H1 (cell line): ENCODE measurements around the gene BEST1. TPM values are rescaled to one million over a fixed set of nuclear protein-coding genes. Genes with fewer than 3 reads are reported as not detected.

ENCODE experiments used
- CTCF ChIA-PET: fragments of 300-600 bp; sonication (Branson Sonifier 250); formaldehyde crosslinking; loops from one replicate; lab custom pipeline; 2021; ENCODE audit not compliant: partially characterized antibody; lab: Charles Lee
- POLR2A ChIA-PET: fragments of 300-600 bp; sonication (Branson Sonifier 250); formaldehyde crosslinking; loops from one replicate; lab custom pipeline; 2021; ENCODE audit warnings: inconsistent platforms; ENCODE audit not compliant: partially characterized antibody; lab: Charles Lee
- DNase-seq, 2 experiments: peaks; one replicate each; pipeline versions ENCODE4 v3.0.0 to v3.0.0-alpha.2; 2010 to 2022; ENCODE audit warnings: low spot score in 2 of 2, low read depth in 1 of 2, mixed read lengths in 1 of 2
- FAIRE-seq: peaks from 2 replicates; lab custom pipeline; 2011; peaks lifted over from hg19 to GRCh38; lab: Jason Lieb, UNC
- H2AFZ ChIP-seq: 2 replicates; pipeline ENCODE4 v1.8.1; 2012; ENCODE audit warnings: low read length, inconsistent platforms
- H2AK5ac ChIP-seq: 2 replicates; pipeline ENCODE4 v1.6.1; 2013; ENCODE audit warnings: low read depth, low read length
- H2BK120ac ChIP-seq: replicated peaks from 2 replicates; pipeline ENCODE3; 2013; ENCODE audit warnings: low read depth, low read length, inconsistent platforms
- H2BK12ac ChIP-seq: 2 replicates; pipeline ENCODE4 v1.6.1; 2013; ENCODE audit warnings: low read depth, low read length
- H2BK15ac ChIP-seq: 2 replicates; pipeline ENCODE4 v1.6.1; 2013; ENCODE audit warnings: low read length
- H2BK20ac ChIP-seq: 2 replicates; pipeline ENCODE4 v1.6.1; 2013; ENCODE audit warnings: low read length
- H2BK5ac ChIP-seq: 2 replicates; pipeline ENCODE4 v1.6.1; 2013; ENCODE audit warnings: low read depth, low read length
- H3K14ac ChIP-seq: 2 replicates; pipeline ENCODE4 v1.6.1; 2013; ENCODE audit warnings: inconsistent platforms; ENCODE audit not compliant: insufficient read length
- H3K18ac ChIP-seq: 2 replicates; pipeline ENCODE4 v1.6.1; 2013; ENCODE audit warnings: low read length; ENCODE audit errors: extremely low read depth
- H3K23ac ChIP-seq: 2 replicates; pipeline ENCODE4 v1.6.1; 2013; ENCODE audit warnings: inconsistent platforms; ENCODE audit not compliant: insufficient read length
- H3K23me2 ChIP-seq: 2 replicates; pipeline ENCODE4 v1.6.1; 2013; ENCODE audit warnings: low read depth, low read length
- H3K27ac ChIP-seq: 2 replicates; pipeline ENCODE4 v1.6.1; 2011; ENCODE audit warnings: low read depth, low read length, inconsistent platforms
- H3K27me3 ChIP-seq, 4 experiments: replicated peaks in 1 of 4; 1 replicate in 1 of 4; 2 replicates in 3 of 4; pipeline versions ENCODE4 v1.6.1 to v1.8.1; 2011 to 2013; ENCODE audit warnings: low read length in 3 of 4, mild to moderate bottlenecking in 3 of 4, inconsistent platforms in 2 of 4, mixed read lengths in 2 of 4, moderate library complexity in 1 of 4; ENCODE audit not compliant: control insufficient read depth in 3 of 4, insufficient read depth in 3 of 4; ENCODE audit errors: extremely low read depth in 1 of 4
- H3K36me3 ChIP-seq, 4 experiments: 2 replicates each; pipeline versions ENCODE4 v1.6.1 to v1.8.1; 2011 to 2013; ENCODE audit warnings: mild to moderate bottlenecking in 4 of 4, low read length in 3 of 4, moderate library complexity in 2 of 4, control low read depth in 1 of 4, inconsistent platforms in 1 of 4; ENCODE audit not compliant: insufficient read depth in 4 of 4, control insufficient read depth in 2 of 4
- H3K4ac ChIP-seq: replicated peaks from 2 replicates; pipeline ENCODE3; 2013; ENCODE audit warnings: low read length, low read depth, mixed read lengths, inconsistent platforms; ENCODE audit not compliant: insufficient read length
- H3K4me1 ChIP-seq, 4 experiments: replicated peaks in 1 of 4; 1 replicate in 1 of 4; 2 replicates in 3 of 4; pipeline versions ENCODE4 v1.6.1 to v1.8.1; 2011 to 2013; ENCODE audit warnings: low read length in 3 of 4, inconsistent platforms in 2 of 4, mixed read lengths in 1 of 4; ENCODE audit not compliant: insufficient read depth in 4 of 4, control insufficient read depth in 3 of 4
- H3K4me2 ChIP-seq, 2 experiments: 2 replicates each; pipeline versions ENCODE4 v1.6.1 to v1.8.1; 2011 to 2013; ENCODE audit warnings: low read depth in 2 of 2, low read length in 2 of 2, control low read depth in 1 of 2, inconsistent platforms in 1 of 2, mild to moderate bottlenecking in 1 of 2; ENCODE audit not compliant: insufficient read depth in 1 of 2
- H3K4me3 ChIP-seq, 4 experiments: fragments of 200-600, 300-600 bp in 1 of 4; sonication (generic), shearing (Covaris generic), sonication (Bioruptor Twin) in 1 of 4; 2 replicates each; pipeline versions ENCODE4 v1.5.1 to v1.8.1; 2011 to 2016; ENCODE audit warnings: low read length in 4 of 4, low read depth in 3 of 4, control low read depth in 2 of 4, inconsistent platforms in 2 of 4, mild to moderate bottlenecking in 2 of 4, mixed read lengths in 1 of 4, moderate library complexity in 1 of 4; ENCODE audit not compliant: insufficient read depth in 2 of 4; ENCODE audit errors: extremely low read depth in 1 of 4
- H3K56ac ChIP-seq: replicated peaks from 2 replicates; pipeline ENCODE3; 2013; ENCODE audit warnings: low read depth, mild to moderate bottlenecking, mixed read lengths, low read length, inconsistent platforms; ENCODE audit not compliant: insufficient read length
- H3K79me1 ChIP-seq: 2 replicates; pipeline ENCODE4 v1.6.1; 2013; ENCODE audit warnings: low read depth, low read length, control low read depth
- H3K79me2 ChIP-seq, 2 experiments: 2 replicates each; pipeline versions ENCODE4 v1.6.1 to v1.8.1; 2012 to 2013; ENCODE audit warnings: low read length in 2 of 2, mild to moderate bottlenecking in 2 of 2, inconsistent platforms in 1 of 2; ENCODE audit not compliant: insufficient read depth in 2 of 2, control insufficient read depth in 1 of 2
- H3K9ac ChIP-seq, 4 experiments: replicated peaks in 1 of 4; 1 replicate in 1 of 4; 2 replicates in 3 of 4; pipeline versions ENCODE4 v1.6.1 to v1.8.1; 2011 to 2013; ENCODE audit warnings: low read depth in 3 of 4, low read length in 3 of 4, control low read depth in 2 of 4, mild to moderate bottlenecking in 2 of 4, moderate library complexity in 2 of 4, inconsistent platforms in 1 of 4; ENCODE audit errors: extremely low read depth in 1 of 4
- H3K9me3 ChIP-seq, 2 experiments: 2 replicates each; pipeline versions ENCODE4 v1.6.1 to v1.8.1; 2012 to 2013; ENCODE audit warnings: mild to moderate bottlenecking in 2 of 2, moderate library complexity in 2 of 2, control low read depth in 1 of 2, inconsistent platforms in 1 of 2, low read depth in 1 of 2, low read length in 1 of 2, mixed read lengths in 1 of 2; ENCODE audit not compliant: insufficient read depth in 2 of 2
- H4K20me1 ChIP-seq, 2 experiments: replicated peaks in 1 of 2; 2 replicates each; pipeline versions ENCODE3 to v1.8.1; 2011 to 2013; ENCODE audit warnings: inconsistent platforms in 2 of 2, low read length in 2 of 2, mild to moderate bottlenecking in 1 of 2; ENCODE audit not compliant: insufficient read depth in 2 of 2, control insufficient read depth in 1 of 2
- H4K5ac ChIP-seq: 2 replicates; pipeline ENCODE4 v1.6.1; 2013; ENCODE audit warnings: low read length, low read depth, mixed read lengths, inconsistent platforms; ENCODE audit not compliant: insufficient read length
- H4K8ac ChIP-seq: 2 replicates; pipeline ENCODE4 v1.8.0; 2013; ENCODE audit warnings: mild to moderate bottlenecking, moderate library complexity, low read length, inconsistent platforms; ENCODE audit not compliant: insufficient read depth; ENCODE audit errors: extremely low read depth
- H4K91ac ChIP-seq: replicated peaks from 2 replicates; pipeline ENCODE3; 2013; ENCODE audit warnings: low read length, mixed read lengths, inconsistent platforms; ENCODE audit not compliant: insufficient read length
- CHD2 ChIP-seq: IDR thresholded peaks from 2 replicates; pipeline ENCODE4 v1.6.1; 2012; ENCODE audit warnings: low read length, improper control_type of control experiment
- MAFK ChIP-seq: IDR thresholded peaks from 2 replicates; pipeline ENCODE4 v1.6.1; 2012; ENCODE audit warnings: low read depth, mild to moderate bottlenecking, improper control_type of control experiment, low read length
- RBBP5 ChIP-seq: IDR thresholded peaks from 2 replicates; pipeline ENCODE4 v1.7.1; 2012; ENCODE audit warnings: low read depth, mild to moderate bottlenecking, inconsistent platforms, low read length, moderate library complexity, borderline replicate concordance
- WGBS, 2 experiments: shearing (Covaris generic) in 1 of 2; methylation state at CpG; one replicate each; pipeline versions ENCODE4 v1.1.6 to v1.1.7; 2013 to 2015; ENCODE audit warnings: low lambda C conversion rate in 2 of 2, mixed read lengths in 2 of 2, inconsistent platforms in 1 of 2, low coverage in 1 of 2, missing lambda C conversion rate in 1 of 2; ENCODE audit not compliant: insufficient replicate concordance in 2 of 2, insufficient coverage in 1 of 2, insufficient read length in 1 of 2; ENCODE audit errors: extremely low coverage in 1 of 2, missing lambda C conversion rate in 1 of 2; 5-methylcytosine and 5-hydroxymethylcytosine counted together
- polyA plus RNA-seq, 7 experiments: library from polyadenylated mRNA; depleted of rRNA in 3 of 7; stranded (reverse) in 5 of 7; unstranded in 2 of 7; fragments of >200 nt in 5 of 7; fragments of 200-250 nt in 2 of 7; gene quantifications; 1 replicate in 5 of 7; 2 replicates in 1 of 7; 4 replicates in 1 of 7; pipeline versions ENCODE4 v1.2.1 to v1.2.3, GENCODE V29; 2011 to 2013; ENCODE audit warnings: missing spikeins in 2 of 7, mixed read lengths in 2 of 7
- total RNA-seq: library from RNA; stranded (reverse); fragmentation: NEBNext Ultra II Directional; extraction: Animal tissue kit (Norgen Biotek cat#: 25700); gene quantifications from 2 replicates; pipeline ENCODE4 v1.2.1, GENCODE V29; 2021

BEST1 gene
- total and polyA plus RNA-seq, 2 of the 8 experiments (the other 6 are each of a cell fraction or from before 2014, with no cell fraction given): 0.22 to 0.62 TPM

DNA sequence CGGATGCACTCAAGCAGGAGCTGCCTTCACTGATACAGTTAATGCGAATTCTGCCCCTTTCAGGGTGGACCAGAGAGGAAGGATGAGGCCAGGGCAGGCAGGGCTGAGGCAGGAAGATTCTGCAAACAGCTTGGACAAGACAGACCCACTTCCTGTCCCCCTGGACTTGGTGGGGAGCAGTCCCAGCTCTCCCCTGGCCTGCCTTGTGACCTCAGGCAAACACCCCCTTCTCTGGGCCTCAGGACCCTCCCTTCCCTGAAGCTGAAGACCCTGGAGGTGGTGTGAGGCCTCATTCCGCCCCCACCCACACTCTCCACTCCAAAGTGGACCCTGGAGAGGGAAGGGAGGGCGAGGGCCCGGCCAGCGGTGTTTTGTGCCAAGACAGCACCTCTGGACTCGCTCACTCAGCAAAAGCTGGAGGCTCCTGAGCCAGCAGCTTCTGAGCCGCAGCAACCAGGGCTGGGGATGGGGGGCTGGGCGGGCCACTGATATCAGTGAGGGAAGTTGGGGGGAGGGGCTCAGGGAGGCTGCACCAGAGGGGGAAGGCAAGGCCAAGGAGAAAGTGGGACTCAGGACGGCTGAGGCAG is 41.3 kb upstream of the BEST1 start:
- ChIA-PET POLR2A (interaction anchor here (1.1 to 15.5 kb wide), 6 partner anchors 11 to 59 kb away, joined by 3 to 137 read pairs (median 8); partner anchors contain the start of genes BEST1 and FTH1), CTCF (interaction anchor here (0.8 to 17.1 kb wide), 8 partner anchors 8 to 218 kb away, joined by 3 to 225 read pairs (median 8); partner anchors contain the start of gene BEST1)
- H3K23ac ChIP-seq: no peak overlapping the region

More for the DNA sequence above, 41.3 kb upstream of the BEST1 start:
- Histone ChIP-seq H4K8ac (no peak overlapping the region; the same call in 1 of the 2 replicates), H3K4me3 (no peak overlapping the region), H2BK12ac (peak overlapping the region; percentile 81; the same call in 1 of the 2 replicates), H3K56ac (no peak overlapping the region), H3K9ac (peak overlapping the region in 2 of 4 experiments; percentile 8 to 9; a peak in 1 of 7 replicates), H4K20me1 (no peaks in the 10 kb centered on the region), H2BK5ac (peak overlapping the region; percentile 71; the same call in 1 of the 2 replicates), H3K79me2 (no peaks in the 10 kb centered on the region), H3K4me1 (peaks cover 0 to 27% (median 17%) of the 10 kb centered on the region in 4 experiments; a peak in 6 of 7 replicates), H3K27me3 (0 out of 7 replicates have a peak, but pooled peaks cover 0 to 1% (median 0%) of the 10 kb centered on the region in 4 experiments), H3K27ac (no peak overlapping the region), H3K18ac (peak overlapping the region; percentile 93), H2AK5ac (no peak overlapping the region), H3K9me3 (no peaks in the 10 kb centered on the region), H4K91ac (peak overlapping the region; percentile 29), H3K36me3 (no peaks in the 10 kb centered on the region), H2BK20ac (peak overlapping the region; percentile 80; the same call in 1 of the 2 replicates), H2AFZ (0 out of 2 replicates have a peak overlapping the region, but pooled peaks have one; percentile 37), H3K4me2 (peak overlapping the region; percentile 43 to 45), H3K79me1 (no peaks in the 10 kb centered on the region), H4K5ac (peak overlapping the region; percentile 4), H3K23me2 (no peaks in the 10 kb centered on the region), H3K14ac (no peak overlapping the region), H2BK120ac (no peak overlapping the region), H3K4ac (no peak overlapping the region), H2BK15ac (peak overlapping the region; percentile 53; the same call in 1 of the 2 replicates)
- FAIRE-seq: no peak
- TF ChIP-seq MAFK: peak; percentile 28; the same call in 1 of the 2 replicates
- 0 out of 2 replicates have a peak, but pooled peaks have one; percentile 32 for TF ChIP-seq RBBP5
- TF ChIP-seq CHD2: no peak
- 82% methylated on average over 2 of the region's 10 CpGs; no CpG with 5 or more reads in 1 of the 2 experiments for WGBS, 2 experiments
- DNase-seq: no peak
